Measurements from ENCODE around the gene NVL. TPM values are rescaled to one million over a fixed set of nuclear protein-coding genes. Genes with fewer than 3 reads are reported as not detected.

NVL gene
- total and polyA plus RNA-seq, 2 donors (not counting 3 experiments of a cell fraction or from before 2014, with no cell fraction given) = 16.7 to 30.3 TPM

GRCh38 chr1:224378855-224379631, 49.1 kb upstream of the NVL start:
- H3K4me3 ChIP-seq (replicated peaks in 1 of 3; ENCODE audit: insufficient read depth in 1 of 3, low read depth in 1 of 3, low read length in 3 of 3) = no peak overlapping the region
- FAIRE-seq (no peak), DNase-seq (ENCODE audit: low read depth, low spot score) (no peak)
- intact Hi-C loops (cut with micrococcal nuclease) = no loop called here
- no peaks in the 10 kb centered on the region for H3K27me3 ChIP-seq (ENCODE audit: control insufficient read depth in 2 of 2, insufficient read depth in 2 of 2, low read length in 2 of 2)
- no peaks in the 10 kb centered on the region for H3K9me1 ChIP-seq (replicated peaks; ENCODE audit: control insufficient read depth, extremely low read depth, insufficient read depth, low read length)
- no peak overlapping the region for H3K27ac ChIP-seq (ENCODE audit: insufficient read depth, low read depth, low read length)
- no peaks in the 10 kb centered on the region for H3K4me1 ChIP-seq (ENCODE audit: control insufficient read depth, extremely low read depth, insufficient read depth, low read length)
- no peak overlapping the region for H2AFZ ChIP-seq (ENCODE audit: low read depth, low read length)
- BruUV-seq (replicated peaks) = no TSS peak
- ChIA-PET CTCF (interaction anchor here (1.1 to 1.9 kb wide), 2 partner anchors 263 to 544 kb away, joined by 3 to 5 read pairs; no protein-coding TSS in a partner anchor), POLR2A (no interaction called here)
- H3K36me3 ChIP-seq (ENCODE audit: control insufficient read depth in 2 of 2, extremely low read depth in 1 of 2, insufficient read depth in 2 of 2, low read length in 2 of 2) = peaks cover 9 to 10% of the 10 kb centered on the region in 2 experiments
- H3K9ac ChIP-seq (replicated peaks; ENCODE audit: extremely low read depth, insufficient read depth, low read length) = no peak overlapping the region
- H3K9me3 ChIP-seq (replicated peaks; ENCODE audit: control insufficient read depth, insufficient read depth, low read length) = no peaks in the 10 kb centered on the region
- TF ChIP-seq GATA2 (IDR thresholded peaks at IDR 0.05; ENCODE audit: insufficient read depth, insufficient read length, low read depth, low read length) = no peak
- TF ChIP-seq POLR2A (IDR thresholded peaks at IDR 0.05; ENCODE audit: low read depth, low read length) = no peak
- TF ChIP-seq POLR2AphosphoS5 (IDR thresholded peaks at IDR 0.05; ENCODE audit: insufficient read depth, low read depth, low read length) = no peak
- TF ChIP-seq MAX (IDR thresholded peaks at IDR 0.05; ENCODE audit: insufficient read depth, insufficient read length) = no peak
- no peak for TF ChIP-seq MYC (IDR thresholded peaks at IDR 0.05; ENCODE audit: low read depth, low read length)
- TF ChIP-seq EZH2 (IDR thresholded peaks at IDR 0.05; ENCODE audit: borderline replicate concordance, low read depth, low read length, severe bottlenecking) = no peak
- no peak for TF ChIP-seq FOS (IDR thresholded peaks at IDR 0.05; ENCODE audit: borderline replicate concordance, insufficient read depth, low read length)
- TF ChIP-seq JUN (IDR thresholded peaks at IDR 0.05; ENCODE audit: borderline replicate concordance, insufficient read depth, insufficient read length, low read depth) = no peak
- TF ChIP-seq CTCF (IDR thresholded peaks at IDR 0.05; ENCODE audit: extremely low read depth in 1 of 2, insufficient read depth in 1 of 2, low read depth in 1 of 2, low read length in 2 of 2) = no peak
- no peaks in the 10 kb centered on the region for H4K20me1 ChIP-seq (replicated peaks; ENCODE audit: control insufficient read depth, extremely low read depth, insufficient read depth, low read length)
- H3K79me2 ChIP-seq (ENCODE audit: control insufficient read depth, insufficient read depth, low read length) = peaks cover 3% of the 10 kb centered on the region
- H3K4me2 ChIP-seq (ENCODE audit: insufficient read depth, low read length) = no peak overlapping the region
- dilution Hi-C loops (cut with MboI; ENCODE audit: extremely low pct_ligation_motif_present, low sequenced_read_pairs) = no loop called here

All from endothelial cell of umbilical vein (primary cell).